ENCODE measurements around the gene PLEKHA6. TPM values are rescaled to one million over a fixed set of nuclear protein-coding genes. Genes with fewer than 3 reads are reported as not detected.

Gene PLEKHA6
- total RNA-seq, 1 experiment from 2014 or later = 2.1 TPM

DNA sequence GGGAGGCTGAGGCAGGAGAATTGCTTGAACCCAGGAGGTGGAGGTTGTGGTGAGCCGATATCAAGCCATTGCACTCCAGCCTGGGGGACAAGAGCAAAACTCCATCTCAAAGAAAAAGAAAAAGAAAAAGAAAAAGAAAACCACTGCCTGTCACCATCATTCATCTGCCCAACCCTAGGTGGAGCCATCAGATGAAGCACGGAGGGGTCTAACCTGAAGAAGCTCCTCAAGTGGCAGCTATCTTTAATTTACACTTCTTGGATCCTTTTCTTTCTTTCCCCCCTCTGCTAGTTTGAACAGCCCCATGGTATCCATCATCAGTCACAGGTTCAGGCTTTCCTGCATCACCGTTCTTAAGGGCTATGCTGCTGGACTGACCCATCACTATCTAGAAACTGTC is 57.0 kb downstream of the PLEKHA6 start:
- Histone ChIP-seq H3K79me2 (ENCODE audit: insufficient read depth, low read length) (no peaks in the 10 kb centered on the region), H4K8ac (replicated peaks; ENCODE audit: insufficient read length, low read depth, low read length) (no peak overlapping the region), H2AK5ac (ENCODE audit: insufficient read length, low read length) (no peak overlapping the region), H3K79me1 (ENCODE audit: insufficient read depth, low read depth, low read length, poor library complexity, severe bottlenecking) (no peaks in the 10 kb centered on the region), H3T11ph (ENCODE audit: low read length) (no peak overlapping the region), H4K5ac (ENCODE audit: insufficient read length, low read depth, low read length) (no peak overlapping the region), H3K27ac (ENCODE audit: insufficient read length, low read depth, low read length) (no peak overlapping the region), H3K9ac (ENCODE audit: extremely low read depth, insufficient read length, low read length) (no peak overlapping the region), H4K20me1 (ENCODE audit: control insufficient read depth, insufficient read depth, insufficient read length) (no peaks in the 10 kb centered on the region), H3K4me2 (ENCODE audit: insufficient read depth, insufficient read length, low read length) (no peak overlapping the region), H3K23ac (ENCODE audit: insufficient read length, low read depth, low read length) (no peak overlapping the region), H4K91ac (ENCODE audit: insufficient read length, low read depth, low read length) (no peak overlapping the region), H3K9me3 (ENCODE audit: control insufficient read depth, low read depth, low read length) (no peaks in the 10 kb centered on the region), H2BK15ac (ENCODE audit: low read depth, low read length) (no peak overlapping the region), H3K27me3 (ENCODE audit: insufficient read depth, low read length) (no peaks in the 10 kb centered on the region), H2BK12ac (ENCODE audit: insufficient read length, low read depth, low read length) (no peak overlapping the region), H3K4me1 (ENCODE audit: insufficient read depth, low read length) (peaks cover 7% of the 10 kb centered on the region), H2BK120ac (ENCODE audit: low read depth, low read length, poor library complexity, severe bottlenecking) (no peak overlapping the region), H2BK5ac (ENCODE audit: insufficient read length, low read length) (no peak overlapping the region), H3K14ac (ENCODE audit: insufficient read depth, low read length) (no peak overlapping the region), H3K18ac (ENCODE audit: insufficient read length, low read depth, low read length) (no peak overlapping the region), H2BK20ac (ENCODE audit: low read depth, low read length, poor library complexity, severe bottlenecking) (no peak overlapping the region), H3K56ac (ENCODE audit: insufficient read length, low read depth, low read length) (no peak overlapping the region), H3K4ac (ENCODE audit: low read depth, low read length) (no peak overlapping the region), H2AFZ (ENCODE audit: low read length) (no peak overlapping the region), H3K23me2 (ENCODE audit: insufficient read length, low read depth, low read length, poor library complexity, severe bottlenecking) (peaks cover 3% of the 10 kb centered on the region)
- Mint-ChIP-seq H3K4me1 (peaks cover 43 to 45% of the 10 kb centered on the region in 2 experiments), H3K36me3 (ENCODE audit: insufficient read depth in 1 of 3, low read depth in 3 of 3) (peaks cover 0 to 3% (median 0%) of the 10 kb centered on the region in 3 experiments; a peak in 2 of 7 replicates), H3K4me3 (no peak overlapping the region), H3K27ac (peak overlapping the region in 2 of 3 experiments; percentile 8 to 14; a peak in 1 of 7 replicates), H3K27me3 (ENCODE audit: low read depth) (peaks cover 23% of the 10 kb centered on the region), H3K9me3 (no peaks in the 10 kb centered on the region)
- peak; percentile 33; the same call in 2 of the 3 replicates for TF ChIP-seq CTCF (conservative IDR thresholded peaks at IDR 0.05)
- no CpG with 5 or more reads among the region's 3 CpGs for WGBS (ENCODE audit: extremely low coverage, insufficient read length, low lambda C conversion rate)
- DNase-seq = no peak
